ENCODE data around the gene FAM3A. TPM values are rescaled to one million over a fixed set of nuclear protein-coding genes. Genes with fewer than 3 reads are reported as not detected.

FAM3A gene
- total RNA-seq, 2 experiments from 2014 or later: 17.8 to 21.4 TPM

DNA sequence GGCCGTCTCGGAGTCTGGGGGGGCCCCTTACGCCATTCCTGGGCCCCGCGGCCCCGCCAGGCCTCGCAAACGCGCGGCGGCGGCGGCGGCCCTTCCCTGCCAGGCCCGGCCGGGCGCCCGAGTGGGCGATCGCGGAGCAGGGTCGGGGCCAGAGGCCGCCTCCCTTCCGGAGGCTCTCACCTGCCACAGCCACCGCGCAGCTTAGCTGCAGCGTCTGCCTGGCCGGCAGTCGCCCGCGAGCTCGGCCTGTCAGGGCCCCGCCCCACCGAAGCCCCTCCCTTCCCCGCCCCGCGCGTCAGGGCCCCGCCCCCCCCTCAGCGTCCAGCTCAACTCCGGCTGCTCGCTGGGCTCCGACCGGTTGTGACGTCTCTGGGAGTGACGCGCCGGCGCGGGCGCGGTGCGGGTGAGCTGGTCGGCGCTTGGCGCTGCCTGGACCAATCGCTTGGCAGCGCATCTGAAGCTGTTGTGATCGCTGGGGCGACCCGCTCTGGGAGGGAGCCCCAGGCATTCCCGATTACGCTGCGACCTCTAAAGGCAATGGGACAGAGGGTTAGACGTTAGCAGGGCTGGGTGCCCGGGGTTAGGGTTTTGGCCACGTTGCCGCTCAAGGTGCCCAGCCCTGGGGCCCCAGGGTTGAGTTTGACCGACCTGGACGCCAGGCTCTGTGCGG, 25.5 kb downstream of the FAM3A start, which contains the start of gene SLC10A3:
Gene SLC10A3, minus strand, starts transcription at position 216 of the 670 bp plus-strand sequence. CDS start 1,689 bp downstream, outside the sequence.
- Mint-ChIP-seq H3K9me3 (no peaks in the 10 kb centered on the region), H3K36me3 (ENCODE audit: low read depth) (peaks cover 2% of the 10 kb centered on the region), H3K27me3 (ENCODE audit: low read depth) (no peaks in the 10 kb centered on the region), H3K4me3 (peak within 1 kb of the TSS; percentile 86), H3K4me1 (ENCODE audit: low read depth) (peaks cover 20% of the 10 kb centered on the region), H3K27ac (peak within 1 kb of the TSS; percentile 88)
- peak; percentile 92 for DNase-seq
- CTCF ChIA-PET: interaction anchor here (0.7 to 2.3 kb wide), 5 partner anchors 35 to 355 kb away, joined by 3 to 8 read pairs (median 3); partner anchors contain the start of genes FLNA and RPL10
- intact Hi-C loops (cut with micrococcal nuclease): loop anchor here (1.0 to 2.0 kb wide), 6 partner anchors 11 to 119 kb away; partner anchors contain the start of genes ATP6AP1, FAM3A, GDI1 and LAGE3

- peak overlapping the region; percentile 83 for H3K4me3 Mint-ChIP-seq
- no peaks in the 10 kb centered on the region for H3K9me3 Mint-ChIP-seq
- intact Hi-C loops (cut with micrococcal nuclease): loop anchor here (1.0 to 2.0 kb wide), 6 partner anchors 11 to 119 kb away; partner anchors contain the start of genes ATP6AP1, FAM3A, GDI1 and LAGE3
- peak overlapping the region; percentile 88 for H3K27ac Mint-ChIP-seq
- no peaks in the 10 kb centered on the region for H3K27me3 Mint-ChIP-seq (ENCODE audit: low read depth)
- peaks cover 23% of the 10 kb centered on the region for H3K4me1 Mint-ChIP-seq (ENCODE audit: low read depth)
- H3K36me3 Mint-ChIP-seq (ENCODE audit: low read depth): peaks cover 4% of the 10 kb centered on the region
- DNase-seq: peak; percentile 23
- CTCF ChIA-PET: interaction anchor here (0.7 to 2.3 kb wide), 6 partner anchors 36 to 354 kb away, joined by 3 to 8 read pairs (median 3); partner anchors contain the start of genes FLNA and RPL10
Measured at GRCh38 chrX:154490021-154490413, 26.0 kb downstream of the FAM3A start.

- no peaks in the 10 kb centered on the region for H3K9me3 Mint-ChIP-seq
- peak overlapping the region; percentile 83 for H3K4me3 Mint-ChIP-seq
- H3K4me1 Mint-ChIP-seq (ENCODE audit: low read depth): peaks cover 28% of the 10 kb centered on the region
- H3K36me3 Mint-ChIP-seq (ENCODE audit: low read depth): peaks cover 4% of the 10 kb centered on the region
- CTCF ChIA-PET: interaction anchor here (1.5 to 2.3 kb wide), 2 partner anchors 90 to 115 kb away, joined by 6 to 8 read pairs; partner anchors contain the start of genes FLNA and RPL10
- H3K27me3 Mint-ChIP-seq (ENCODE audit: low read depth): no peaks in the 10 kb centered on the region
- no peak overlapping the region for H3K27ac Mint-ChIP-seq
- DNase-seq: no peak
- intact Hi-C loops (cut with micrococcal nuclease): no loop called here
Measured at GRCh38 chrX:154489182-154489581, 26.9 kb downstream of the FAM3A start.

DNA sequence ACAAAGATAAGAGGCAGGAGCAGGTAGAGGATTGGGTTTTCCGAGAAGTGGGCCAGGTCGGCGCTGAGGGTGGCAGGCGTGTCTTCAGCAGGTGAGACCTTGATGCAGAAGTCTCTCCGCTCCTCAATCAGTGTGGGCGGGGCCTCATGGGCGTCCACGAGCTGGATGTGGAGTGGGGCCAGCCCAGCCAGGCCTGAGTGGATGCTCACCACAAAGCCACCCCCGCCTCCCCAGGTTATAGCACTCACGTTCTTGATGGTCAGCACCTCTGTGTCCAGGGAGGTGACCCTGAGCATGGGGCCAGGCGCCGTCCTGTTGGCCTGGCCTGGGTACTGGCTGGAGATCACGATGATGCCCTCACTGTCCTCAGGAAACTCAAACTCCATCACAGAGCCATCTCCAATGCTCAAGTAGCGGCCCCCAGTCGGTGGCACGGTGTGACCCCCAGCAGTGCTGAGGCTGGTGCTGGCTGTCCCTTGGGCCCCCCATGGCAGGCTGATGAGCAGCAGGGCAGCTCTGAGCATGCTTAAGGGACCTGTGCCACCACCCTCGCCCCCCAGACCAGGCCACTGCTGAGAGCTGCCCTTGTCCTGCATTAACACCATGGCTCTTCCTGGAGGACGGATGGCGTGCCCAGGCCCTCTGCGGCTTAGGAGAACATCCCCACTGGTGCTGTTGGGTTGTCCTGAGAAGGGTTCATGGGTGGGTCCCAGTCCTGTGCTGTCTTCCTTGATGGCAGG, 27.5 kb downstream of the FAM3A start:
- Mint-ChIP-seq H3K9me3 (no peaks in the 10 kb centered on the region), H3K36me3 (ENCODE audit: low read depth) (peaks cover 7% of the 10 kb centered on the region), H3K4me3 (no peak overlapping the region), H3K27ac (no peak overlapping the region), H3K27me3 (ENCODE audit: low read depth) (no peaks in the 10 kb centered on the region), H3K4me1 (ENCODE audit: low read depth) (peaks cover 30% of the 10 kb centered on the region)
- intact Hi-C loops (cut with micrococcal nuclease): no loop called here
- CTCF ChIA-PET: no interaction called here
- DNase-seq: no peak

GRCh38 chrX:154487518-154488290, 28.3 kb downstream of the FAM3A start:
- no peak for DNase-seq
- Mint-ChIP-seq H3K27ac (no peak overlapping the region), H3K4me1 (ENCODE audit: low read depth) (peaks cover 34% of the 10 kb centered on the region), H3K4me3 (peak overlapping the region; percentile 67), H3K27me3 (ENCODE audit: low read depth) (no peaks in the 10 kb centered on the region), H3K36me3 (ENCODE audit: low read depth) (peaks cover 7% of the 10 kb centered on the region), H3K9me3 (no peaks in the 10 kb centered on the region)
- CTCF ChIA-PET: interaction anchor here (1.1 kb wide), 1 partner anchor 40 kb away, joined by 4 read pairs; no protein-coding TSS in a partner anchor
- intact Hi-C loops (cut with micrococcal nuclease): no loop called here

DNA sequence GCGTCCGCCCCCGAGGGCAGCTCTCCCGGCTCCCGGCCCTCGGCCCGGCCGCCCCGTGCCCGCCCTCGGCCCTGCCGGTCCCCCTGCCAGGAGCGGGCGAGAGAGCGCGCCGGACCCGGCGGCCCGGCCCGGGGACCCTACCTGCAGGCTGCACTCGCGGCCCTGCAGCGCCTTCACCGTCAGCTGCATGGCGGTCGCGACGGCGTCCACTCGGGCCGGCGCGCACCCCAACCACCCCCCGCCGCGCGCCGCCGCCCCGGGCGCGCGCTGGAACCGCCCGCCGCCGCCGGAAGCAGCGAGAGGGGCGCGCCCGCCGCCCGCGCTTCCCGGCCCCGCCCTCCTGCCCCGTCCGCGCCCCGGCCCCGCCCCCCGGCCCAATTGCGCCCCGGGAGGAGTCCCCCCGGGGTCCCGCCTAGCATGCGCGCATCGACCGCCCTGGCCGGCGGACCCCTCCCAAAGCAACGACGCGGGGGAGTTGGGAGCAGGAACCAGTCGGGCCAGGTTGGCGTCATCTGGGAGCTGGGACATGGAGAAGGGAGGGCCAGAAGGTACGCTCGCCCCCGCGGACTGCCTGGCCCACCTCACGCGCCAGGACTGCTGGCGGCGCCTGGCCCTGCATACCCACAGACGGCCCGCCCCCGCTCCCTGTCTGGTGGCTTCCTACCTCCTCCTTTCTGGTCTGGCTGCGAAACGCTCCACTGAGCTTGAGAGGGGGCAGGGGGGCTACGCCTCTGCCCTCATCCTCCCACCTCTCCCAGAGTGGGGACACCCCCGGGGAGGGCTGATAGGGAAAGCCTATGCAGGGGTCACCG, 29.4 kb downstream of the FAM3A start, which contains the start of gene UBL4A:
Gene UBL4A, minus strand, starts transcription at position 220 of the 812 bp plus-strand sequence. Its CDS starts 31 bp downstream, at position 189.
- Mint-ChIP-seq H3K4me1 (ENCODE audit: low read depth) (peaks cover 34% of the 10 kb centered on the region), H3K27ac (peak within 1 kb of the TSS; percentile 63), H3K27me3 (ENCODE audit: low read depth) (no peaks in the 10 kb centered on the region), H3K4me3 (peak within 1 kb of the TSS; percentile 69), H3K36me3 (ENCODE audit: low read depth) (peaks cover 9% of the 10 kb centered on the region), H3K9me3 (no peaks in the 10 kb centered on the region)
- intact Hi-C loops (cut with micrococcal nuclease): no loop called here
- peak; percentile 39 for DNase-seq
- CTCF ChIA-PET: interaction anchor here (1.1 kb wide), 1 partner anchor 41 kb away, joined by 4 read pairs; no protein-coding TSS in a partner anchor

GRCh38 chrX:154486052-154486395, 30.0 kb downstream of the FAM3A start:
- CTCF ChIA-PET: no interaction called here
- peak overlapping the region; percentile 69 for H3K4me3 Mint-ChIP-seq

GRCh38 chrX:154485150-154486051, 30.6 kb downstream of the FAM3A start:
- Mint-ChIP-seq H3K36me3 (ENCODE audit: low read depth) (peaks cover 9% of the 10 kb centered on the region), H3K4me1 (ENCODE audit: low read depth) (peaks cover 28% of the 10 kb centered on the region), H3K27me3 (ENCODE audit: low read depth) (no peaks in the 10 kb centered on the region), H3K27ac (peak overlapping the region; percentile 63), H3K9me3 (no peaks in the 10 kb centered on the region), H3K4me3 (peak overlapping the region; percentile 69)
- intact Hi-C loops (cut with micrococcal nuclease): no loop called here
- CTCF ChIA-PET: interaction anchor here (1.5 kb wide), 1 partner anchor 42 kb away, joined by 3 read pairs; no protein-coding TSS in a partner anchor
- DNase-seq: no peak

More at GRCh38 chrX:154486052-154486395, 30.0 kb downstream of the FAM3A start:
- Mint-ChIP-seq H3K9me3 (no peaks in the 10 kb centered on the region), H3K27ac (no peak overlapping the region), H3K36me3 (ENCODE audit: low read depth) (peaks cover 9% of the 10 kb centered on the region), H3K4me1 (ENCODE audit: low read depth) (peaks cover 31% of the 10 kb centered on the region), H3K27me3 (ENCODE audit: low read depth) (no peaks in the 10 kb centered on the region)
- peak; percentile 50 for DNase-seq
- intact Hi-C loops (cut with micrococcal nuclease): no loop called here

DNA sequence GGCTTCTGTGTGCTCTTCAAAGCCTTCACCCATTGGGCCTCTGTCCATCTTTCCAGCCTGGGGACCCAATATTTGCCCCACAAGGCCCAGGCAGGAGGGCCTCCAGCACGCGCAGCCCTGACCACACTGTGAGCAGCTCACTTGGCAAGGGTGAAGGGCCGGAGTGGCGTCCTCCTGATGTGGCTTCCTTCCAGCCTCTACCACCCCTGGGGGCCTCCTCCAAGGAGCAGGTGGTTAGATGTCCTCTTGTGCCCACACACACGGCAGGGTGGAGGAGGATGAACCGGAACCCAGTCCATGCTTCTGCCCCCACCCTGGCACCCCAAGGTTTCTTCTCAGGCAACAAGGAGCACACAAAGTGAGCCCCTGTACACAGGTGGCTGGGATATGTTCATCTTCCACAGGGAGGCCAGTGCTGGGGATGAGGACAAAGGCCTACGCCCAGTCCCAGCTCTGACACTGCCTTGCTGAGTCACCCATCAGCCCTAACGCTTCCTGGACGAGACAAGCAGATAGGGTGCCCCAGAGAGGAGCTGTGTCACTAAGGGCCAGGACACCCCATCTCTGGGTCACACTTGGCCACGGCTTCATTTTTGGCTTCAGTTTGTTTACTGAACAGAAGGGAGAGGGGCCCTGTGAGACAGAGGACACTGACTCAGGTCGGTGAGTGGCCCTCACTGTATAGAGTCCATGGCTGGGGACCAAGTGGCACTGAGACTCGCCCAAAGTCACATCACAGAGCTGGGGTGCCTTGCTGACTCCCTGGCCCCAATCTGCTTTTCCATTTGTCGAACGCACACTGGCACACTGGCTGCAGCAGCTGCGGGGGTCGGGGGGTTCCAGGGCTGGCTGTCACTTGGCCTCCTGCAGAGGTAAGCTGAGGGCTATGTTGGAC, 31.5 kb downstream of the FAM3A start:
- Mint-ChIP-seq H3K27me3 (ENCODE audit: low read depth) (no peaks in the 10 kb centered on the region), H3K36me3 (ENCODE audit: low read depth) (peaks cover 9% of the 10 kb centered on the region), H3K4me3 (peak overlapping the region; percentile 27), H3K27ac (peak overlapping the region; percentile 18), H3K4me1 (ENCODE audit: low read depth) (peaks cover 26% of the 10 kb centered on the region), H3K9me3 (no peaks in the 10 kb centered on the region)
- DNase-seq: peak; percentile 18
- intact Hi-C loops (cut with micrococcal nuclease): no loop called here
- CTCF ChIA-PET: interaction anchor here (1.5 kb wide), 1 partner anchor 43 kb away, joined by 3 read pairs; no protein-coding TSS in a partner anchor

DNA sequence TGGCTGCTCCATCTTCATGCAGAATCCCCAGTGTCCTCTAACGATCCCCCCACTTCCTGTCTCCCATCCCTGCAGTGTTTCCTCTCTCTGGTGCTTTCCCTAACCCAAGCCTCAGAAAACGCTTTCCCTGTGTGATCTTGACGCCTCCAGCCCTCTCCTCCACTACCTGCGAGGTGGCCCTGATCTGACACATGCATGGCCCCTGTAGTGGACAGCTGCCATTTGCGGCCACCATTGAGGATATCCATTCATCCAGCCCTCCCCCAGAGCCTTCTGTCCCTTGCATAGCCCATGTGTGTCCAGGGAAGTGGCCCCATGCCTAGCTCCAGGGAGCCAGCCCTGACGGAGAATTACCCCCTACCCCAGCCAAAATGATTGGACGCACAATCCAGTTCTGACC, 32.7 kb downstream of the FAM3A start:
- intact Hi-C loops (cut with micrococcal nuclease): no loop called here
- Mint-ChIP-seq H3K4me1 (ENCODE audit: low read depth) (peaks cover 19% of the 10 kb centered on the region), H3K4me3 (no peak overlapping the region), H3K27ac (no peak overlapping the region), H3K9me3 (no peaks in the 10 kb centered on the region), H3K27me3 (ENCODE audit: low read depth) (no peaks in the 10 kb centered on the region), H3K36me3 (ENCODE audit: low read depth) (peaks cover 9% of the 10 kb centered on the region)
- no peak for DNase-seq
- CTCF ChIA-PET: no interaction called here
